SK-N-SH (cell line): ENCODE data around the gene ZDHHC14. TPM values are rescaled to one million over a fixed set of nuclear protein-coding genes. Genes with fewer than 3 reads are reported as not detected.

Experiments
- CTCF ChIA-PET: fragments of 300-600, 350-600 bp; formaldehyde crosslinking; extraction: SDS; loops from one replicate; lab custom pipeline; 2021; lab: Yijun Ruan, JAX
- POLR2A ChIA-PET: fragments of 350-600 bp; sonication (Branson Sonifier 250); formaldehyde crosslinking; extraction: SDS; loops from one replicate; lab custom pipeline; 2020; ENCODE audit warnings: antibody characterized with exemption, inconsistent platforms; lab: Yijun Ruan, JAX
- DNase-seq: peaks from one replicate; pipeline ENCODE4 v3.0.0; 2012
- H2AFZ ChIP-seq: fragments of 200-600 bp; sonication (generic); 2 replicates; pipeline ENCODE4 v1.8.1; 2016; ENCODE audit warnings: antibody characterized with exemption, mild to moderate bottlenecking, low read depth
- H3F3A ChIP-seq: fragments of 200-600 bp; sonication (generic); replicated peaks from 2 replicates; pipeline ENCODE3; 2016; ENCODE audit warnings: antibody characterized with exemption, mild to moderate bottlenecking; ENCODE audit not compliant: insufficient read depth
- H3K27ac ChIP-seq, 2 experiments: fragments of 200-500 bp in 1 of 2; fragments of 200-600 bp in 1 of 2; sonication (Bioruptor generic) in 1 of 2; sonication (generic), shearing (Covaris generic) in 1 of 2; 2 replicates each; pipeline versions ENCODE4 v1.5.1 to v1.6.1; 2014 to 2016; ENCODE audit warnings: low read depth in 2 of 2, inconsistent platforms in 1 of 2, low read length in 1 of 2, mild to moderate bottlenecking in 1 of 2, mixed read lengths in 1 of 2
- H3K27me3 ChIP-seq: fragments of 200-600 bp; sonication (generic), shearing (Covaris generic); 2 replicates; pipeline ENCODE4 v1.6.1; 2016; ENCODE audit warnings: mixed run types; ENCODE audit not compliant: insufficient read depth
- H3K36me3 ChIP-seq, 2 experiments: fragments of 200-500 bp in 1 of 2; fragments of 200-600 bp in 1 of 2; sonication (Bioruptor generic) in 1 of 2; sonication (generic) in 1 of 2; replicated peaks in 1 of 2; 2 replicates each; pipeline versions ENCODE3 to v1.5.1; 2014 to 2016; ENCODE audit warnings: low read length in 1 of 2, mild to moderate bottlenecking in 1 of 2; ENCODE audit not compliant: insufficient read depth in 2 of 2, control insufficient read depth in 1 of 2
- H3K4me1 ChIP-seq, 2 experiments: fragments of 200-500 bp in 1 of 2; fragments of 200-600 bp in 1 of 2; sonication (Bioruptor generic) in 1 of 2; sonication (generic), shearing (Covaris generic) in 1 of 2; 2 replicates each; pipeline versions ENCODE4 v1.5.1 to v1.6.1; 2014 to 2016; ENCODE audit warnings: low read depth in 1 of 2, low read length in 1 of 2, mixed run types in 1 of 2; ENCODE audit not compliant: insufficient read depth in 2 of 2, control insufficient read depth in 1 of 2
- H3K4me2 ChIP-seq: fragments of 200-600 bp; sonication (generic), shearing (Covaris generic); 2 replicates; pipeline ENCODE4 v1.6.1; 2017; ENCODE audit warnings: mixed run types
- H3K4me3 ChIP-seq, 2 experiments: fragments of 200-500 bp in 1 of 2; fragments of 200-600 bp in 1 of 2; sonication (Bioruptor generic) in 1 of 2; sonication (generic), shearing (Covaris generic) in 1 of 2; 2 replicates each; pipeline versions ENCODE4 v1.5.1 to v1.8.1; 2014 to 2016; ENCODE audit warnings: low read depth in 2 of 2, inconsistent platforms in 1 of 2, low read length in 1 of 2, mild to moderate bottlenecking in 1 of 2, mixed read lengths in 1 of 2, moderate library complexity in 1 of 2
- H3K79me2 ChIP-seq: fragments of 200-600 bp; sonication (generic); 2 replicates; pipeline ENCODE4 v1.8.1; 2017; ENCODE audit warnings: mild to moderate bottlenecking; ENCODE audit not compliant: insufficient read depth
- H3K9ac ChIP-seq: fragments of 200-600 bp; sonication (generic); 2 replicates; pipeline ENCODE4 v1.6.1; 2017; ENCODE audit warnings: mixed run types
- H3K9me2 ChIP-seq: fragments of 200-600 bp; sonication (generic); 2 replicates; pipeline ENCODE4 v1.6.1; 2017; ENCODE audit warnings: mixed run types
- H3K9me3 ChIP-seq: fragments of 200-600 bp; sonication (generic); 2 replicates; pipeline ENCODE4 v1.6.1; 2017; ENCODE audit warnings: mixed run types, mild to moderate bottlenecking, moderate library complexity
- H4K20me1 ChIP-seq: fragments of 200-600 bp; sonication (generic); 2 replicates; pipeline ENCODE4 v1.6.1; 2017; ENCODE audit warnings: mild to moderate bottlenecking, mixed run types; ENCODE audit not compliant: insufficient read depth
- ELF1 ChIP-seq: IDR thresholded peaks from 2 replicates; pipeline ENCODE4 v1.4.0; 2012
- EP300 ChIP-seq, 2 experiments: IDR thresholded peaks; 2 replicates each; pipeline versions ENCODE4 v1.4.0 to v1.6.1; 2012; ENCODE audit warnings: borderline replicate concordance in 1 of 2, low read depth in 1 of 2, low read length in 1 of 2
- EZH2phosphoT487 ChIP-seq: fragments of 200-600 bp; sonication (generic); IDR thresholded peaks from 2 replicates; pipeline ENCODE4 v1.6.1; 2017; ENCODE audit warnings: low read depth, mixed run types, mild to moderate bottlenecking, antibody characterized with exemption, moderate library complexity, borderline replicate concordance
- FOXJ3 ChIP-seq: sonication (generic); formaldehyde crosslinking; IDR thresholded peaks from 2 replicates; pipeline ENCODE4 v1.5.1; 2020; ENCODE audit warnings: mild to moderate bottlenecking, missing genetic modification reagents
- FOXM1 ChIP-seq: IDR thresholded peaks from 2 replicates; pipeline ENCODE4 v1.4.0; 2012; ENCODE audit warnings: low read depth, mild to moderate bottlenecking
- GATA2 ChIP-seq: sonication (generic); formaldehyde crosslinking; IDR thresholded peaks from 2 replicates; pipeline ENCODE4 v1.5.0; 2020; ENCODE audit warnings: mild to moderate bottlenecking, missing genetic modification reagents
- JUND ChIP-seq: IDR thresholded peaks from 2 replicates; pipeline ENCODE4 v1.4.0; 2012
- MAX ChIP-seq: IDR thresholded peaks from 2 replicates; pipeline ENCODE4 v1.4.0; 2012; ENCODE audit warnings: low read depth
- MXI1 ChIP-seq: IDR thresholded peaks from 2 replicates; pipeline ENCODE4 v1.6.1; 2012; ENCODE audit warnings: mild to moderate bottlenecking, low read depth, low read length, improper control_type of control experiment
- NFIC ChIP-seq: IDR thresholded peaks from 2 replicates; pipeline ENCODE4 v1.4.0; 2012; ENCODE audit warnings: borderline replicate concordance
- NRF1 ChIP-seq: IDR thresholded peaks from 2 replicates; pipeline ENCODE4 v1.6.1; 2012; ENCODE audit warnings: low read depth, mild to moderate bottlenecking, low read length
- PBX3 ChIP-seq: IDR thresholded peaks from 2 replicates; pipeline ENCODE4; 2012
- POLR2AphosphoS5 ChIP-seq: IDR thresholded peaks from 2 replicates; pipeline ENCODE4 v1.6.1; 2012; ENCODE audit warnings: low read depth, low read length
- REST ChIP-seq: IDR thresholded peaks from 2 replicates; pipeline ENCODE4 v1.6.1; 2012; ENCODE audit warnings: mild to moderate bottlenecking, low read depth, low read length, moderate library complexity
- RXRA ChIP-seq: IDR thresholded peaks from 2 replicates; pipeline ENCODE4 v1.4.0; 2012; ENCODE audit warnings: low read depth, mild to moderate bottlenecking, borderline replicate concordance
- SIN3A ChIP-seq: IDR thresholded peaks from 2 replicates; pipeline ENCODE4 v1.6.1; 2012; ENCODE audit warnings: low read depth, mild to moderate bottlenecking, low read length, moderate library complexity, borderline replicate concordance
- SMC3 ChIP-seq: IDR thresholded peaks from 2 replicates; pipeline ENCODE4 v1.6.1; 2012; ENCODE audit warnings: low read depth, low read length, improper control_type of control experiment
- TAF1 ChIP-seq: IDR thresholded peaks from 2 replicates; pipeline ENCODE4 v1.6.1; 2012; ENCODE audit warnings: low read depth, mild to moderate bottlenecking, low read length, moderate library complexity, borderline replicate concordance
- TCF12 ChIP-seq: IDR thresholded peaks from 2 replicates; pipeline ENCODE4 v1.4.0; 2012
- TEAD4 ChIP-seq: IDR thresholded peaks from 2 replicates; pipeline ENCODE4 v1.4.0; 2012; ENCODE audit warnings: mild to moderate bottlenecking, borderline replicate concordance; ENCODE audit not compliant: insufficient read depth
- USF1 ChIP-seq: IDR thresholded peaks from 2 replicates; pipeline ENCODE4 v1.4.0; 2012; ENCODE audit warnings: low read depth, borderline replicate concordance
- USF2 ChIP-seq: fragments of 150-350 bp; IDR thresholded peaks from 2 replicates; pipeline ENCODE4 v1.6.1; 2017; ENCODE audit warnings: antibody characterized with exemption, low read length, low read depth, borderline replicate concordance
- YY1 ChIP-seq: IDR thresholded peaks from 2 replicates; pipeline ENCODE4 v1.4.0; 2012; ENCODE audit warnings: low read depth, mild to moderate bottlenecking
- ZBTB33 ChIP-seq: IDR thresholded peaks from 2 replicates; pipeline ENCODE4 v1.4.0; 2012; ENCODE audit warnings: low read depth, borderline replicate concordance
- WGBS: methylation state at CpG from one replicate; pipeline ENCODE4 v1.1.6; 2017; ENCODE audit warnings: low lambda C conversion rate; 5-methylcytosine and 5-hydroxymethylcytosine counted together
- polyA plus RNA-seq, 3 experiments: library from polyadenylated mRNA; depleted of rRNA; stranded (reverse); fragments of >200 nt; gene quantifications; 2 replicates each; pipeline ENCODE4 v1.2.3, GENCODE V29; 2012

Gene ZDHHC14
- 5.4 TPM in 2 replicates for polyA plus RNA-seq (2012; rRNA removed)
- 3.5 and 4.2 TPM in 2 replicates for polyA plus RNA-seq (2012; cell fraction: cytosol; rRNA removed)
- polyA plus RNA-seq (2012; cell fraction: nucleus; rRNA removed): 8.2 and 9.1 TPM in 2 replicates

GRCh38 chr6:157380779-157381561, at the start of gene ZDHHC14:
Gene ZDHHC14 (plus strand): TSS chr6:157381190.
- DNase-seq: peak; percentile 90
- ChIA-PET CTCF (interaction anchor here (0.9 to 1.2 kb wide), 2 partner anchors 217 to 376 kb away, joined by 3 read pairs; no protein-coding TSS in a partner anchor), POLR2A (interaction anchor here (1.5 to 2.0 kb wide), 2 partner anchors 58 to 224 kb away, joined by 3 to 19 read pairs; partner anchors contain the start of gene TMEM242)
- WGBS: no CpG with 5 or more reads among the region's 106 CpGs
- H3K9me3 ChIP-seq: no peaks in the 10 kb centered on the region
- H3K4me2 ChIP-seq: peak within 1 kb of the TSS; percentile 85
- H3K27me3 ChIP-seq: no peaks in the 10 kb centered on the region
- peaks cover 0 to 11% of the 10 kb centered on the region in 2 experiments; a peak in 2 of 4 replicates for H3K4me1 ChIP-seq
- peaks cover 21% of the 10 kb centered on the region for H3K79me2 ChIP-seq
- H3F3A ChIP-seq: peaks cover 3% of the 10 kb centered on the region
- H3K27ac ChIP-seq: peak within 1 kb of the TSS; percentile 76 to 94
- H3K9ac ChIP-seq: peak within 1 kb of the TSS; percentile 84
- no peaks in the 10 kb centered on the region for H3K36me3 ChIP-seq
- no peaks in the 10 kb centered on the region for H4K20me1 ChIP-seq
- H3K9me2 ChIP-seq: no peaks in the 10 kb centered on the region
- peak within 1 kb of the TSS; percentile 92 to 97 for H3K4me3 ChIP-seq
- H2AFZ ChIP-seq: peak within 1 kb of the TSS; percentile 78
- no peak for TF ChIP-seq EP300 (IDR thresholded peaks at IDR 0.05; ENCODE audit: borderline replicate concordance in 1 of 2, low read depth in 1 of 2, low read length in 1 of 2)
- TF ChIP-seq POLR2AphosphoS5: peak; percentile 62; the same call in 1 of the 2 replicates
- TF ChIP-seq ELF1: peak; percentile 76
- TF ChIP-seq PBX3: no peak
- TF ChIP-seq TCF12: no peak
- no peak for TF ChIP-seq EZH2phosphoT487
- peak; percentile 58; the same call in 1 of the 2 replicates for TF ChIP-seq MAX
- no peak for TF ChIP-seq RXRA
- TF ChIP-seq ZBTB33: no peak
- TF ChIP-seq USF1: no peak
- TF ChIP-seq TAF1: 0 out of 2 replicates have a peak, but pooled peaks have one; percentile 26
- no peak for TF ChIP-seq FOXJ3 (CRISPR knock-in tag)
- TF ChIP-seq FOXM1: no peak
- TF ChIP-seq NFIC: no peak
- no peak for TF ChIP-seq USF2
- no peak for TF ChIP-seq SMC3
- peak; percentile 56; the same call in 1 of the 2 replicates for TF ChIP-seq NRF1
- no peak for TF ChIP-seq JUND
- TF ChIP-seq MXI1: peak; percentile 81
- TF ChIP-seq SIN3A: peak; percentile 13; the same call in 1 of the 2 replicates
- no peak for TF ChIP-seq YY1
- no peak for TF ChIP-seq TEAD4
- no peak for TF ChIP-seq REST
- TF ChIP-seq GATA2: no peak
